Liver (tissue), 9 donors: ENCODE measurements around the gene LRRFIP1. TPM values are rescaled to one million over a fixed set of nuclear protein-coding genes. Genes with fewer than 3 reads are reported as not detected.

ENCODE experiments used
- DNase-seq: peaks from one replicate; pipeline ENCODE4 v3.0.0-alpha.2; 2017; ENCODE audit warnings: low spot score
- H3K27ac ChIP-seq, 2 donors: one replicate each; pipeline ENCODE4 v1.7.0; 2013; ENCODE audit warnings: inconsistent platforms in 2 of 2, low read length in 2 of 2, control low read depth in 1 of 2, low read depth in 1 of 2, mild to moderate bottlenecking in 1 of 2
- H3K27me3 ChIP-seq, 4 donors: one replicate each; pipeline versions ENCODE4 v1.6.1 to v1.7.0; 2013; ENCODE audit warnings: low read length in 3 of 4, inconsistent platforms in 1 of 4, mild to moderate bottlenecking in 1 of 4, moderate library complexity in 1 of 4; ENCODE audit not compliant: control insufficient read depth in 4 of 4, insufficient read depth in 4 of 4
- H3K36me3 ChIP-seq, 4 donors: one replicate each; pipeline versions ENCODE4 v1.6.1 to v1.7.0; 2013; ENCODE audit warnings: low read length in 3 of 4, mild to moderate bottlenecking in 3 of 4, low read depth in 1 of 4, moderate library complexity in 1 of 4; ENCODE audit not compliant: control insufficient read depth in 4 of 4, insufficient read depth in 3 of 4
- H3K4me1 ChIP-seq, 4 donors: one replicate each; pipeline versions ENCODE4 v1.6.1 to v1.7.0; 2013; ENCODE audit warnings: low read length in 3 of 4, mild to moderate bottlenecking in 3 of 4, moderate library complexity in 1 of 4; ENCODE audit not compliant: control insufficient read depth in 4 of 4, insufficient read depth in 4 of 4
- H3K4me3 ChIP-seq, 3 donors: one replicate each; pipeline versions ENCODE4 v1.6.1 to v1.7.0; 2013; ENCODE audit warnings: low read length in 3 of 3, control low read depth in 1 of 3, low read depth in 1 of 3, mild to moderate bottlenecking in 1 of 3
- H3K9ac ChIP-seq, 2 donors: one replicate each; pipeline ENCODE4 v1.7.0; 2013; ENCODE audit warnings: low read length in 2 of 2, mild to moderate bottlenecking in 2 of 2, moderate library complexity in 2 of 2, control low read depth in 1 of 2, low read depth in 1 of 2
- H3K9me3 ChIP-seq, 4 donors: one replicate each; pipeline versions ENCODE4 v1.6.1 to v1.7.0; 2013; ENCODE audit warnings: low read length in 3 of 4; ENCODE audit not compliant: control insufficient read depth in 4 of 4
- EGR1 ChIP-seq, 2 donors: IDR thresholded peaks; 2 replicates each; pipeline ENCODE4 v1.6.1; 2016 to 2018; ENCODE audit warnings: antibody characterized with exemption in 2 of 2, low read depth in 2 of 2
- FOXA1 ChIP-seq: IDR thresholded peaks from 2 replicates; pipeline ENCODE4 v1.6.1; 2016; ENCODE audit warnings: antibody characterized with exemption
- FOXA2 ChIP-seq: IDR thresholded peaks from 2 replicates; pipeline ENCODE4 v1.6.1; 2016; ENCODE audit warnings: antibody characterized with exemption
- GABPA ChIP-seq, 2 donors: IDR thresholded peaks in 1 of 2; conservative IDR thresholded peaks in 1 of 2; 2 replicates each; pipeline ENCODE4 v1.6.1; 2016; ENCODE audit warnings: antibody characterized with exemption in 2 of 2, mild to moderate bottlenecking in 1 of 2, moderate library complexity in 1 of 2
- HNF4A ChIP-seq, 2 donors: conservative IDR thresholded peaks; 2 replicates each; pipeline ENCODE4 v1.6.1; 2016; ENCODE audit warnings: antibody characterized with exemption in 2 of 2, mild to moderate bottlenecking in 2 of 2
- HNF4G ChIP-seq: IDR thresholded peaks from 2 replicates; pipeline ENCODE4 v1.6.1; 2016; ENCODE audit warnings: antibody characterized with exemption
- JUND ChIP-seq, 2 donors: IDR thresholded peaks; 2 replicates each; pipeline ENCODE4 v1.6.1; 2016; ENCODE audit warnings: antibody characterized with exemption in 2 of 2
- NR2F2 ChIP-seq: IDR thresholded peaks from 2 replicates; pipeline ENCODE4 v1.6.1; 2016; ENCODE audit warnings: antibody characterized with exemption
- RAD21 ChIP-seq, 2 donors: IDR thresholded peaks; 2 replicates each; pipeline ENCODE4 v1.6.1; 2016; ENCODE audit warnings: antibody characterized with exemption in 2 of 2, mild to moderate bottlenecking in 2 of 2
- RXRA ChIP-seq, 2 donors: IDR thresholded peaks; 2 replicates each; pipeline ENCODE4 v1.6.1; 2017 to 2018; ENCODE audit warnings: antibody characterized with exemption in 2 of 2, mild to moderate bottlenecking in 1 of 2
- SP1 ChIP-seq: IDR thresholded peaks from 2 replicates; pipeline ENCODE4 v1.6.1; 2018; ENCODE audit warnings: antibody characterized with exemption, mild to moderate bottlenecking
- TAF1 ChIP-seq: conservative IDR thresholded peaks from 2 replicates; pipeline ENCODE4 v1.6.1; 2016; ENCODE audit warnings: antibody characterized with exemption, mild to moderate bottlenecking
- YY1 ChIP-seq: IDR thresholded peaks from 2 replicates; pipeline ENCODE4 v1.6.1; 2016; ENCODE audit warnings: antibody characterized with exemption, mild to moderate bottlenecking
- WGBS: extraction: QIAGEN DNeasy Blood & Tissue Kit; methylation state at CpG from one replicate; pipeline ENCODE4 v1.1.7; 2013; 5-methylcytosine and 5-hydroxymethylcytosine counted together
- polyA plus RNA-seq, 2 donors: library from polyadenylated mRNA; stranded (reverse) in 1 of 2; unstranded in 1 of 2; fragments of 200-250 nt in 1 of 2; fragments of >200 nt in 1 of 2; fragmentation: Nextera tagmentation in 1 of 2; extraction: Ambion mirVana in 1 of 2; gene quantifications; one replicate each; pipeline versions ENCODE4 v1.2.1 to v1.2.3, GENCODE V29; 2013 to 2015
- total RNA-seq, 2 donors: library from RNA; depleted of rRNA; stranded (reverse); fragments of >200 nt; gene quantifications; one replicate each; pipeline ENCODE4 v1.2.3, GENCODE V29; 2014
- TF ChIP-seq, protein P1 (sequence below): IDR thresholded peaks from 2 replicates; pipeline ENCODE4 v1.6.1; 2016; ENCODE audit warnings: antibody characterized with exemption, mild to moderate bottlenecking
- TF ChIP-seq, protein P2 (sequence below): IDR thresholded peaks from 2 replicates; pipeline ENCODE4 v1.6.1; 2016; ENCODE audit warnings: antibody characterized with exemption
- TF ChIP-seq, protein P3 (sequence below): IDR thresholded peaks from 2 replicates; pipeline ENCODE4 v1.6.1; 2016; ENCODE audit warnings: antibody characterized with exemption
- TF ChIP-seq, protein P4 (sequence below): fragments of 150-350 bp; IDR thresholded peaks from 2 replicates; pipeline ENCODE4 v1.5.1; 2017; ENCODE audit warnings: improper control_type of control experiment, low read depth, low read length; ENCODE audit not compliant: missing input control
- TF ChIP-seq, protein P5 (sequence below): IDR thresholded peaks from 2 replicates; pipeline ENCODE4 v1.6.1; 2016; ENCODE audit warnings: antibody characterized with exemption
- donor health status: healthy.
- donor health status: healthy.
- donor health status: healthy.
- donor health status: healthy.
- donor health status: healthy.

The LRRFIP1 gene
- total and polyA plus RNA-seq, 4 donors = 13.3 to 56.1 (median 39.1) TPM

DNA sequence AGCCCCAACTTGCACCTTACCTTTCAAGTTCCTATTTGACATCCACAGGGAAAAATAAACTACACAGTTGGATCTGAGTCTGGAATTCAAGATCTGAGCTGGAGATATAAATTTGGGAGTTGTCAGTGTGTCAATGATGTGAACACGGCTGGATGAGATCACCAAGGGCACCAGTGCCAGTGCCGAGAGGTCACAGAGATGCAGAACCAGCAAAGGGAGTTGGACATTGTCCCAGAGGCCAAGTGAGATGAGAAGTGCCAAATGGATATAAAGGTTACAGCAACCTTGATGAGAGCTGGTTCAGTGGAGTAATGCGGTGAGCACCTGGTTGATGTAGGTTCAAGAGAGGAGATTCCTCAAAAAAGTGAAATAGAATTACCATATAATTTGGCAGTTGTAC is 24.8 kb downstream of the LRRFIP1 start (continued):
- TF ChIP-seq, protein P1, sequence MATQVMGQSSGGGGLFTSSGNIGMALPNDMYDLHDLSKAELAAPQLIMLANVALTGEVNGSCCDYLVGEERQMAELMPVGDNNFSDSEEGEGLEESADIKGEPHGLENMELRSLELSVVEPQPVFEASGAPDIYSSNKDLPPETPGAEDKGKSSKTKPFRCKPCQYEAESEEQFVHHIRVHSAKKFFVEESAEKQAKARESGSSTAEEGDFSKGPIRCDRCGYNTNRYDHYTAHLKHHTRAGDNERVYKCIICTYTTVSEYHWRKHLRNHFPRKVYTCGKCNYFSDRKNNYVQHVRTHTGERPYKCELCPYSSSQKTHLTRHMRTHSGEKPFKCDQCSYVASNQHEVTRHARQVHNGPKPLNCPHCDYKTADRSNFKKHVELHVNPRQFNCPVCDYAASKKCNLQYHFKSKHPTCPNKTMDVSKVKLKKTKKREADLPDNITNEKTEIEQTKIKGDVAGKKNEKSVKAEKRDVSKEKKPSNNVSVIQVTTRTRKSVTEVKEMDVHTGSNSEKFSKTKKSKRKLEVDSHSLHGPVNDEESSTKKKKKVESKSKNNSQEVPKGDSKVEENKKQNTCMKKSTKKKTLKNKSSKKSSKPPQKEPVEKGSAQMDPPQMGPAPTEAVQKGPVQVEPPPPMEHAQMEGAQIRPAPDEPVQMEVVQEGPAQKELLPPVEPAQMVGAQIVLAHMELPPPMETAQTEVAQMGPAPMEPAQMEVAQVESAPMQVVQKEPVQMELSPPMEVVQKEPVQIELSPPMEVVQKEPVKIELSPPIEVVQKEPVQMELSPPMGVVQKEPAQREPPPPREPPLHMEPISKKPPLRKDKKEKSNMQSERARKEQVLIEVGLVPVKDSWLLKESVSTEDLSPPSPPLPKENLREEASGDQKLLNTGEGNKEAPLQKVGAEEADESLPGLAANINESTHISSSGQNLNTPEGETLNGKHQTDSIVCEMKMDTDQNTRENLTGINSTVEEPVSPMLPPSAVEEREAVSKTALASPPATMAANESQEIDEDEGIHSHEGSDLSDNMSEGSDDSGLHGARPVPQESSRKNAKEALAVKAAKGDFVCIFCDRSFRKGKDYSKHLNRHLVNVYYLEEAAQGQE = no peak
- TF ChIP-seq RXRA (IDR thresholded peaks at IDR 0.05) = peak; percentile 62 to 97
- TF ChIP-seq, protein P2, sequence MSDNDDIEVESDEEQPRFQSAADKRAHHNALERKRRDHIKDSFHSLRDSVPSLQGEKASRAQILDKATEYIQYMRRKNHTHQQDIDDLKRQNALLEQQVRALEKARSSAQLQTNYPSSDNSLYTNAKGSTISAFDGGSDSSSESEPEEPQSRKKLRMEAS = no peak

DNA sequence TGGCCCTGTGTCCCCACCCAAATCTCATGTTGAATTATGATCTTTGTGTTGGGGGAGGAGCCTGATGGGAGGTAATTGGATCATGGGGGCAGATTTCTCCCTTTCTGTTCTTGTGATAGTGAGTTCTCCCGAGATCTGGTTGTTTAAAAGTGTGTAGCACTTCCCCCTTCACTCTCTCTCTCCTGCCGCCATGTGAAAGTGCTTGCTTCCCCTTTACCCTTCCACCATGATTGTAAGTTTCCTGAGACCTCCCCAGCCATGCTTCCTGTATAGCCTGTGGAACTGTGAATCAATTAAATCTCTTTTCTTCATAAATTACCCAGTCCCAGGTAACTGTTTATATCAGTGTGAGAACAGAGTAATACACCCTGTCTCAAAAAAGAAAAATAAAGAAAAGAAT is 25.5 kb downstream of the LRRFIP1 start:
- TF ChIP-seq HNF4G (no peak), GABPA (IDR thresholded peaks at IDR 0.05 in 1 of 2, conservative IDR thresholded peaks at IDR 0.05 in 1 of 2) (no peak), RXRA (IDR thresholded peaks at IDR 0.05) (no peak), NR2F2 (no peak), SP1 (no peak), YY1 (no peak), EGR1 (IDR thresholded peaks at IDR 0.05; ENCODE audit: low read depth in 2 of 2) (no peak), FOXA2 (no peak), TAF1 (no peak), JUND (IDR thresholded peaks at IDR 0.05) (no peak), FOXA1 (no peak), HNF4A (conservative IDR thresholded peaks at IDR 0.05) (no peak), RAD21 (IDR thresholded peaks at IDR 0.05) (no peak)
- TF ChIP-seq, protein P3, sequence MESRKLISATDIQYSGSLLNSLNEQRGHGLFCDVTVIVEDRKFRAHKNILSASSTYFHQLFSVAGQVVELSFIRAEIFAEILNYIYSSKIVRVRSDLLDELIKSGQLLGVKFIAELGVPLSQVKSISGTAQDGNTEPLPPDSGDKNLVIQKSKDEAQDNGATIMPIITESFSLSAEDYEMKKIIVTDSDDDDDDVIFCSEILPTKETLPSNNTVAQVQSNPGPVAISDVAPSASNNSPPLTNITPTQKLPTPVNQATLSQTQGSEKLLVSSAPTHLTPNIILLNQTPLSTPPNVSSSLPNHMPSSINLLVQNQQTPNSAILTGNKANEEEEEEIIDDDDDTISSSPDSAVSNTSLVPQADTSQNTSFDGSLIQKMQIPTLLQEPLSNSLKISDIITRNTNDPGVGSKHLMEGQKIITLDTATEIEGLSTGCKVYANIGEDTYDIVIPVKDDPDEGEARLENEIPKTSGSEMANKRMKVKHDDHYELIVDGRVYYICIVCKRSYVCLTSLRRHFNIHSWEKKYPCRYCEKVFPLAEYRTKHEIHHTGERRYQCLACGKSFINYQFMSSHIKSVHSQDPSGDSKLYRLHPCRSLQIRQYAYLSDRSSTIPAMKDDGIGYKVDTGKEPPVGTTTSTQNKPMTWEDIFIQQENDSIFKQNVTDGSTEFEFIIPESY = no peak
- TF ChIP-seq, protein P2 = no peak
- TF ChIP-seq, protein P1 = no peak
- TF ChIP-seq, protein P4, sequence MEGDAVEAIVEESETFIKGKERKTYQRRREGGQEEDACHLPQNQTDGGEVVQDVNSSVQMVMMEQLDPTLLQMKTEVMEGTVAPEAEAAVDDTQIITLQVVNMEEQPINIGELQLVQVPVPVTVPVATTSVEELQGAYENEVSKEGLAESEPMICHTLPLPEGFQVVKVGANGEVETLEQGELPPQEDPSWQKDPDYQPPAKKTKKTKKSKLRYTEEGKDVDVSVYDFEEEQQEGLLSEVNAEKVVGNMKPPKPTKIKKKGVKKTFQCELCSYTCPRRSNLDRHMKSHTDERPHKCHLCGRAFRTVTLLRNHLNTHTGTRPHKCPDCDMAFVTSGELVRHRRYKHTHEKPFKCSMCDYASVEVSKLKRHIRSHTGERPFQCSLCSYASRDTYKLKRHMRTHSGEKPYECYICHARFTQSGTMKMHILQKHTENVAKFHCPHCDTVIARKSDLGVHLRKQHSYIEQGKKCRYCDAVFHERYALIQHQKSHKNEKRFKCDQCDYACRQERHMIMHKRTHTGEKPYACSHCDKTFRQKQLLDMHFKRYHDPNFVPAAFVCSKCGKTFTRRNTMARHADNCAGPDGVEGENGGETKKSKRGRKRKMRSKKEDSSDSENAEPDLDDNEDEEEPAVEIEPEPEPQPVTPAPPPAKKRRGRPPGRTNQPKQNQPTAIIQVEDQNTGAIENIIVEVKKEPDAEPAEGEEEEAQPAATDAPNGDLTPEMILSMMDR = no peak
- TF ChIP-seq, protein P5, sequence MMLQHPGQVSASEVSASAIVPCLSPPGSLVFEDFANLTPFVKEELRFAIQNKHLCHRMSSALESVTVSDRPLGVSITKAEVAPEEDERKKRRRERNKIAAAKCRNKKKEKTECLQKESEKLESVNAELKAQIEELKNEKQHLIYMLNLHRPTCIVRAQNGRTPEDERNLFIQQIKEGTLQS = no peak
- WGBS = 86% methylated on average over 2 of the region's 2 CpGs
- H3K27ac ChIP-seq = no peak overlapping the region

More for the DNA sequence above, 25.5 kb downstream of the LRRFIP1 start:
- Histone ChIP-seq H3K27me3 (no peaks in the 10 kb centered on the region), H3K4me3 (no peak overlapping the region), H3K36me3 (no peaks in the 10 kb centered on the region), H3K9me3 (no peaks in the 10 kb centered on the region), H3K4me1 (no peaks in the 10 kb centered on the region), H3K9ac (no peak overlapping the region)
- DNase-seq = no peak
